Effector CD4-positive, alpha-beta T cell (primary cell): ENCODE measurements around the gene CLDN12.

ENCODE experiments used
- DNase-seq: peaks from one replicate; pipeline ENCODE4 v3.0.0-alpha.2; 2020
- total RNA-seq: gene quantifications from one replicate; lab custom pipeline; 2026; lab: John Stamatoyannopoulos, UW

Gene CLDN12
- 1.1 reads per million for total RNA-seq

DNA sequence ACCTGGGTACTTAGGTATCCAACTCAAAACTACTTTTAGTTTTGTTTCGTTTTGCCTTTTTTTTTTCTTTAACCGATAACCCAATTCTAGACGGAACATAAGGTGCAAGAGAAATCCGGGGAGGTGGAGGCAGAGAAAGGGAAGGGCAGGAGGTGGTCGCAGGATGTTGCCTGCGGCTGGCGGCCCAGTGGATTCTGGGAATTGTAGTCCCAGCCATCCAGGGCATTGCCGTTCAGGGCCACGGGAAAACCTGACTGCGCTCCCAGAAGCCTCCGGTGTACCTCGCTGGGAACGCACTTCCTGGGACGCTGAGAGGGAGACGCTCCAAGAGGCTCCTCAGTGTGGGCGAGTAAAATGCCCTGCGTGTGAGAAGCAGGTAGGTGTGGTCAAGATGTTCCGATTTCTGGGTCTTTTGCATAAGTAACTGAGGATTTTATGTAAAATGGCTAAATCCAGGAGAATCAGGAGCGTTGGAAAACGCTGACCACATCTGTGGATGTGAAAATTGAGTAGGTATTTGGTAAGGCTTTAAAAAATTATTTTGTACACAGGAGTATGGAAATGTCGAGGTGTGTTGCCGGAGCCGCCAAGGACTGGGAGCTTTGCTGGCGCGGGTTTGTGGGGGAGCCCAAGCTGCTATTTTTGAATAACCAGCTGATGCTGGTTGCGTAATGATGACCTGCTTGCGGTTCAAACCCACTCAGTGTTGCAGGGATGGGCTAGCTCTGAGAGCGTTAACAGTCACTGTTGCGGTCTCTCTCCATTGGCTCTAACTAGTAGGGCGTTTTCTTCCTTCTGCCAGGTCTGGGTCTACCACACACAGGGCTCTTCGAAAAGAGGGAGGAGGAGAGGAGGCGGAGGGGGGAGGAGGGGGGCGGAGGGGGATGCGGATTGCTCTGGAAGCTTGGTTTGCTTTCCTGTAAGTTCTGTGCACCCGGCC is at the start of gene CLDN12:
TSS of gene CLDN12 (plus strand) at position 288 of the 940 bp plus-strand sequence. CDS start 9,216 bp downstream, outside the sequence.
- peak; percentile 68 for DNase-seq

DNA sequence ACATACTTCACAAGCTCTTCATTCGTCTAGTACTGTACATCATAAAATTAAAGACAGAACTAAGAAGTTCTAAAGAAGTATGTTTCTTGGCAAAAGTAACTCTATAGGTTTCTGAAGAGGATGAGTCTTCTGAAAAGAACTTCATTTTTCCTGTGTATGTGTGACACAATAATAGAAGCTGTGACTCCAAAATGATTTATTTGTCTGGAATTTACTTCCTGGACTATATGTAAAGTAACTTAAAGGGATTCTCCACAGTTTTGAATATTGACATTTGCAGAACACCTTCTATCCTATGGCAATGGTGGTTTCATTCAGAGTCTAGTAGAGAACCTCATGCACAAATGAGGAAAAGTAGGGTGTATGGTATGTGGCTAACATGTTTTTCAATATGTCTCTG is 19.8 kb upstream of the CLDN12 start:
- no peak for DNase-seq

DNA sequence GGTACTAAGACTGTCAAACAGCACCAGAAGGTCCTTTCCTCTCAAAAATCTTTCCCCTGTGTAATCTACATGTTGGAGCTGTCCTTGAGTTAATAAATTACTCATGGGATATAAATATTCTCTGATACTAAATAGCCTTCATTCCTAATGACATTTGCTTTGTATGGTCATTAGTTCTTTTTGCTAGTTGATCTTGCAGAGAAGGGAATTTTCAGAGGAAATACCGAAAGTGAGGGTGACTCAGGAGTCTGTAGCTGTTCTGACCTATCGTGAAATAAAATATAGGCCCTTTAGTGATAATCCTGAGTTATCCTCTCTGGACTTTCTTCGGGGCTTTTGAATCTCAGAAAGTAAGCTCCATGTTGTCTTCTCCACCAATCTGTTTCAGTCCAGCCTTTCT is 19.4 kb upstream of the CLDN12 start:
- DNase-seq, result no peak

DNA sequence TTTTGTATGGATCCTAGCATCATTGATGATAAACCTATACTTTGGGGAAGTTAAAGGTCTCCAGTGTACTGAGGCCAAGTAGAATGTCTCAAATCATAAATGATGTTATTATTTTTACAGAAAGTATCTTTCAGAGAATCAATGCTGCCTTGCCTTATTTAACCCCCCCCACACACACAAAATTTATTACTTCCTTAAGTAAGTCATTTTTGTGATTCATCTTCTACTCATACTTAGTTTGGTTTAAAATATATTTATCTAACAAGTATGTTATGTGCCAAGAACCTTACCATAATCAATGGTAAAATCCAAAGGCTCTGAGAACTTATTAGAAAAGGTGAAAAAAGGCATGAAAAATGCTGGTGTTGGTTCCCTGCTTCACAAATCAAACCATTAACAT is 18.8 kb upstream of the CLDN12 start:
- DNase-seq, result no peak

DNA sequence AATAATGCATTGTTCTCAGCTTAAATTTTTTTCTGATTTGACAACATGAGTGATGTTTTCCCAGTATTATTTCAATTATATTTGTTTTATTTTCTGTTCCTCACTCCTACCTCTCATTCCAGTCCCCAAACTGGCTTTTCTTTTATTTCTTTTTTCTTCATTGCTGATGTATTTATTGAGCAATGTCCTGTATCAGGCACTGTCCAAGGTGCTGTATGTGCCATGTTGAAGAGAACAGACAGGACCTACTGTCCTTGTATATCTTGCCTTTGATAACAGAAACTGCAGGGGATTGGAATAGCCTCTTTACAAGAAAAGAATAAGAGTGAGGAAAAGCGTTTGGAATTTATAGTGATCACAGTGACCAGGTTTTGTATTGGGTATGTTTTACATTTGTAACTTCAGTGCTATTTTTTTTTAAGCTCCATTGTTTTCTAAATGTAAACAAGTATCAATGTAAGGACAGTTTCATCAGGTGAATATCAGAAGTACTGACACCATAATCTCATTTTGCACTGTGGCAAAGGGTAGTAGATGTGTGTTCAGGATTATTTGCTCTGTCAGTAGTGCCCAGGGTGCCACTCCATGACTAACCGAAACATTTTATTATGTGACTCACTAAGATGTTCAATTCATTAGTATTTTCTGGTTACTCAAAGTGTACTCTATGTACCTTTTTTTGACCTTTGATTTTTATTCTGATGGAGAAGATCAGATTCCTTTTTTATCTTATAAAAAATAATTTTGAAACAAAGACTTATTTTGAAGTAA is 15.6 kb upstream of the CLDN12 start:
- no peak for DNase-seq

DNA sequence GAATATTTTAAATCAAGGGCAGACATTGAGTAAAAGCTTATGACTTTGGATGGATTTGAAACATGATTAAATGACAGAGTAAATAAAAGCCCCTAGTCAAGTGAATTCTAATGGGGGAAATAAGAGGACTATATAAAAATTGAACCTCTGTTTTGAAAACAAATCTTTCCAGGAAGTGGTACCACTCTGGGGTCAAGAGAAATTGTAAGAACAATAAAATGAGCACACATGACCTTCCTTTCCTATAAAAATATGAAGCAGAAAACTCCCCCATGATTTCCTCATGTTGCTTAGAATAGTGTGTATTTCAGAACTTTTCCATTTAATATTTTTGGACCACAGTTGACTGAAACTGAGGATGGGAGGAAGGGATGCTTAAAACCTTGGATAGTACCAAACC is 12.3 kb upstream of the CLDN12 start:
- no peak for DNase-seq

DNA sequence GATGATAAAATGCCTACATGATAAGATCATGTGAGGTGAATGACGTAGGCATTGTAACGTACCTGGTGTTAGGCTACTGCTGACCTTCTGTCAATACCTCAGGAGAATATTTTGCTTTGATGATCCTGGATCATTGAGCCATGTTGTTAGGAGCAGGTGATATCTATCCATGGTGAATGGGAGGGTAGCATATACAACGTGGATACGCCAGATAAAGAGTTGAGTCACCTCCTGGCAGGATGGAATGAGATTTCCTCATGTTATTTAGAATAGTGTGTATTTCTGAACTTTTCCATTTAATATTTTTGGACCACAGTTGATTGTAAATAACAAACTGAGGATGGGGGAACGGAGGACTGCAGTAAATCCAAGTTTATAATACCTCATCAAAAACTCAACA is 11.8 kb upstream of the CLDN12 start:
- DNase-seq, result no peak

DNA sequence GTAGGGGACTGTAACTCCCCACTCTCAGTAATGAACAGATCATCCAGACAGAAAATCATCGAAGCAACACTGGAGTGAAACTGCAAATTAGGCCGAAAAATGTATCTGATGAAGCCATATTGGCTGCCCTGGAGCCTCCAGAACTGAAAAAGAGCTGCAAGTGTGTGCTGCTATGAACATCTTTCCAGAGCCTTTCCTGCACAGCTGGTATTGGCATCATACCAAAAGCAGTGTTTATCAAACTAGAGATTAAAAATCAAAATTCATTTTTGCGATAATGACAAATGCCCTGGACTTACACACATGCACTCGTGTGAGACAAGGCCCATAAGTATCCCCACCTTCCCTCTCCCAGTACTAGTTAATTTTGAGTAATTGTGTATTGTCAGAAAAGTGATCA is 6.8 kb upstream of the CLDN12 start:
- DNase-seq, result no peak

DNA sequence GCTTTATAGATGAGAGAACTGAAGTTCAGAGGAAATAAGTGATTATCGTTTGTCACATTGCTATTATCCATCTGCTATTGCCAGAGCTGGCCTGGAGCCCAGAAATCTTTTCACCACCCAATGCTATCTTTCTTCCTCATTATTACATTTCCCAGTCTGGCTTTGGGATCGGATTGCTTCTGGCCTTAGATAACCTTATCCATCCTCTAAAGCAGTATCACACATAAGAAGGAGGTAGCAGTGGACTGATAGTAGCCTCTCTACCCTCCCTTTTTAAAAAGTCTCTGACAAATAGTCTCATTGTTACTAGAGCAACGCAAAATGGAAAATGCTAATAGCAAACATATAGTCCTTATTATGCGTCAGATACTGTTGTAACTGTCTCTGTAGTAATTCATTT is 1.3 kb upstream of the CLDN12 start:
- no peak for DNase-seq

DNA sequence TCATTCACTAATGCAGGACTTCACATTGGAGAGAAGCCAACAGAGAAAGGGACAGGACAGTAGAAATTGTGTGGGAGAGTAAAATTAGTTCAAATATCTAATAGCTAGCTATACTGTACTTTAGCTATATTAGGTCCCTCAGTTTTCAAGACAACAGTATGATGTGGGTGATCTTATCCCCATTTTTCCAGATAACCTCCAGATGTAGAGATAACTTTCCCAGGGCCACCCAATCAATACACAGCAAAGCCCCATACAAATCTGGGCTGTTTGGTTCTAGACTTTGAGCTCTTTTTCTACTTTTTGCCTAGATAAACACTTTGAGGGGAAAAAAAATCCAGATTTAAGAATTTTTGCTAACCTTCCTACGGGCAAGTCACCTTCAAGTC is 482 bp upstream of the CLDN12 start:
- DNase-seq, result no peak

DNA sequence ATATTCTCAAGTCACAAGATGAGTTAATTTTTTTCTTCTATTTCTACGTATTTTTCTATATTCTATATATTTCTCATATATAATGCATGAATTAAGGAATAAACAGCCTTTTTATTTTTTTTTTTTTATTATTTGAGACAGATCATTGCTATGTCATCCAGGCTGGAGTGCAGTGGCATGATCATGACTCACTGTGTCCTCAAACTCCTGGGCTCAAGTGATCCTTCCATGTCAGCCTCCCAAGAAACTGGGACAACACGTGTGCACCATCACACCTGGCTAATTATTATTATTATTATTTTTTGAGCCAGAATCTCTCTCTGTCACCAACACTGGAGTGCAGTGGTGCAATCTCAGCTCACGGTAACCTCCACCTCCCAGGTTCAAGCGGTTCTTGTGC is 1.5 kb downstream of the CLDN12 start:
- no peak for DNase-seq

DNA sequence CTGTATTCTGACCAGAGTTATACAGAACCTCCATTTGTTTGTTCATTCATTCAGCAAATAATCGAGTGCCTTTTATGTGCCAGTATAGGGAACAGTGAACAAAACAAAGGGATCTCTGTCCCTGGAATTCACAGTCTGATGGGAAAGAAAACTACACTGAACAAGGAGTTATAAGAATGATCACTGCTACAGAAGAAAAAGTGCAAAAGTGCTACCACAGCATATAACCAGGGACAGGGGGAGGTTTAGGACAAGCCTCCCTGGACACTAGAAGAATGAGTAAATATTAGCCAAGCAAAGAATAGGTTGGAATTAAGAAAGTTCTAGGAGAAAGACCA is 4.2 kb downstream of the CLDN12 start:
- no peak for DNase-seq

DNA sequence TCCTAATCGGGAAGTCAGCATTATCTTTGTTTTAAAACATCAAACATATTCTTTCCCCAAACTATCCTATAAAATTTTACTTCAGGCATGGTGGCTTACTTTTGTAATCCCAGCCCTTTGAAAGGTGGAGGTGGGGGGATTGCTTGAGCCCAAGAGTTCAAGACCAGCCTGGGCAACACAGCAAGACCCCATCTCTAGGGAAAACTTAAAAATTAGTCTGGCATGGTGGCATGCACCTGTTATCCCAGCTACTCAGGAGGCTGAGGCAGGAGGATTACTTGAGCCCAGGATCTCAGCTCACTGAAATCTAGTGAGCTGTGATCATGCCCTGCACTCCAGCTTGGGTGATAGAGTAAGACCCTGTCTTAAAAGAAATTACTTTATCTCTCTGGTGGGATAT is 4.9 kb downstream of the CLDN12 start:
- no peak for DNase-seq

DNA sequence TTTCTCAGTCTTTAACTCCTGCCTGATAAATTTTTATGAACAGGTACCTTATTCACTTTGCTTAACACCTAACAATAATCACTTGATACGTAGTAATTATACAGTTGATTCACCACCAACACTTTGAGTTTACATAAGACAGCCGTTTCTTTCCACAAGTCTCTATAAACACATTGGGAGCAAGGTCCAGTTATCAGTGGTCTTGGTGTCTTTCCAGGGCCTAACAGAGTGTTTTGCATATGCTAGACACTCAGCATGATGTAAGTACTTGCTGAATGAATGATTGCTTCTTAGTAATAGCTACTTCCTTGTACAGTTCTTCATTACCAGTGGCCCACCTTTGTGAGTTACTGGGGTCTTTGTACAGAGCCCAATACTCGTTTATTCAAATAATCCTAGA is 6.4 kb downstream of the CLDN12 start:
- no peak for DNase-seq

DNA sequence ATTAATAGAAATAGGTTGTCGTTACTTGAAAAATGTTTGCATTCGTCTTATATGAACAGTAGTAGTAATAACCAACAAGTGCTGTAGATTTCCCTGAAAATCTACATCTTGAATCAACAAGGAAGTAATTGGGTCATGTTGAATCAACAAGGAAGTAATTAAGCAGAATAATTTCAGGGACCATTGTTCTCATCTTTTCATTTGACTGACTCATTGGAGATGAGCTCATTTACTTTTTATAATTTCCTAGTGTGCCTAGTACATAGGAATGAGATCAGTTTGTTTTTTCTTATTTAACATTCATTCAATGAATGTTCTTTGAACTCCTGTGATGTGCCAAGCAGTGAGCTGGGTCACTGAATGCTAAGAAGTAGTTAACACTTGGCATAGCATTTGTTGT is 8.2 kb downstream of the CLDN12 start:
- no peak for DNase-seq

DNA sequence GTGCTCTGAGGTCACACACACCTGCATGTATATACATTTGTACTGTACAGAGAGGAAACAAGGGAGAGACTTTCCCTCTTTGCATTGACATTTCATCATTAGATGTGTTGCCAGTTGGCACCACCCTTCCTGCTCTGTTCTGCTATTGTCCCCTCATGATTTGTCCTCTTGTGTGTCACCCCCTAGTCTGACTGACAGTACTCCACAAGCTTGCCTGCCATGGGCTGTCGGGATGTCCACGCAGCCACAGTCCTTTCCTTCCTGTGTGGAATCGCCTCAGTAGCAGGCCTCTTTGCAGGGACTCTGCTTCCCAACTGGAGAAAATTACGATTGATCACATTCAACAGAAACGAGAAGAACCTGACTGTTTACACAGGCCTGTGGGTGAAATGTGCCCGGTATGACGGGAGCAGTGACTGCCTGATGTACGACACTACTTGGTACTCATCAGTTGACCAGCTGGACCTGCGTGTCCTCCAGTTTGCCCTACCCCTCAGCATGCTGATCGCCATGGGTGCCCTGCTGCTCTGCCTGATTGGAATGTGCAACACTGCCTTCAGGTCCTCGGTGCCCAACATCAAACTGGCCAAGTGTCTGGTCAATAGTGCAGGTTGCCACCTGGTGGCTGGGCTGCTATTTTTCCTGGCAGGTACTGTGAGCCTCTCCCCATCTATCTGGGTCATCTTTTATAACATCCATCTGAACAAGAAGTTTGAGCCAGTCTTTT is 9.4 kb downstream of the CLDN12 start:
- DNase-seq, result no peak

DNA sequence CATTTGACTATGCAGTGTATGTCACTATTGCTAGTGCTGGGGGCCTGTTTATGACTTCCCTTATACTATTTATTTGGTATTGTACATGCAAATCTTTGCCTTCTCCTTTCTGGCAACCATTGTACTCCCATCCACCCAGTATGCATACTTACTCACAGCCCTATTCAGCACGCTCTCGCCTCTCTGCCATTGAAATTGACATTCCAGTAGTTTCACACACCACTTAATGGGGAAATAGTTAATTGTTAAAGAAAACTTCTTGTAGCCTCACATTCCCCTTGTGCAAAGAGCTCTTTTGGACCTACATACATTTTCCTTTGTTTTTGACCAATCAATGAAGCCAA is 9.9 kb downstream of the CLDN12 start:
- DNase-seq, result no peak

DNA sequence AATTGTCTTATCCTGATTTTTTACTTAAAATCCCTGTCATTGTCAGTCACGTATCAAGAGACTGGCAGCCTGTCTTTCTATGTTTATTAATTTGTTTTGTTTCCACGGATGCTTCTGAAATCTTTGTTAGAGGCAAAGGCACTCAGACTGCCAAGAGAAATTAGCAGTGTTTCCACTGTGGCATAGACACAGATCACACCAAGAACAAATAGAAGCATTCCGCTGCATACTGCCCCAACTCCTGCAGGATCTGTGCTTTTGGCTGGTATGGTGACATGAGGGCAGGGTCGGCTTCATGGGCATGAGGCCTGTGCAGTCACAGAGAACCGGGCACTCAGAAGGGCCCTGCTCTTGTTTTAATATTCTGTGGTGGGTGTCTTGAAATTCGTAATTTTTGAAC is 18.4 kb downstream of the CLDN12 start:
- DNase-seq, result no peak

DNA sequence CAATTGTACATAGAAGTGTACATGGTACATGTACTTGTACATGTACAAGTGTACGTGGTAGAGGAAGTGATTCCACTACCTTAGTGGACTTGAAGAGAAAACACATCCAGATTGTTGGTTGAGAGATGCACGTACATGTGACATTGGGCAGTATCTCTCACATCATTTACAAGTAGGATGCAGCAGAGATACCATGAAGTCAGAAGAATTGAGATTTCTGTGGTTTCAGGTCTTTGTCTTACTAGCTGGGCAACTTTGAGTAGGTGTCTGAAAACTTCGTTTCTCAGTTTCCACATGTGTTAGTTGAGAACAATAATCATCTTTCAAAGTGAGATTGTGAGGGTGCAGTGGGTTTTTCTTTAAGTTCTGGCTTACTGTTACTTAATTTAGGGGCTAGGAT is 21.5 kb downstream of the CLDN12 start:
- DNase-seq, result no peak

DNA sequence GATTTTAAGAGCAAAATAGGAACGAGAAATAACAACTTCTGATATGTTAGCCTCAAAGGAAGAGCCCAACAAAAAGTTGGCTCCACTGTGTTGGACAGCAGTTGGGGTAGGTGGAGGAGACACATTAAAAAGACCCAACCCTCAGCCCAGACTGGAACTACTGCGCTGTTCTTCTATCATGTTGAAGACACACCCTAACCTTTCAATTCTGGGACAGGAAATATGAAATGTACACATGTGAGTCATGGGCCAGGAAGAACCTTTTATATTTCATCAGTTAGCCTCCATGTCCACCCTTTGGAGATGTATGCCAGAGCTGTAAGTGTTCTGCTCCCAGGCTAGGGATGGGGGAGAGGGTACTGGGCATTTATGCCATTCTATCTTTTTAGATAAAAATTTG is 22.1 kb downstream of the CLDN12 start:
- no peak for DNase-seq

DNA sequence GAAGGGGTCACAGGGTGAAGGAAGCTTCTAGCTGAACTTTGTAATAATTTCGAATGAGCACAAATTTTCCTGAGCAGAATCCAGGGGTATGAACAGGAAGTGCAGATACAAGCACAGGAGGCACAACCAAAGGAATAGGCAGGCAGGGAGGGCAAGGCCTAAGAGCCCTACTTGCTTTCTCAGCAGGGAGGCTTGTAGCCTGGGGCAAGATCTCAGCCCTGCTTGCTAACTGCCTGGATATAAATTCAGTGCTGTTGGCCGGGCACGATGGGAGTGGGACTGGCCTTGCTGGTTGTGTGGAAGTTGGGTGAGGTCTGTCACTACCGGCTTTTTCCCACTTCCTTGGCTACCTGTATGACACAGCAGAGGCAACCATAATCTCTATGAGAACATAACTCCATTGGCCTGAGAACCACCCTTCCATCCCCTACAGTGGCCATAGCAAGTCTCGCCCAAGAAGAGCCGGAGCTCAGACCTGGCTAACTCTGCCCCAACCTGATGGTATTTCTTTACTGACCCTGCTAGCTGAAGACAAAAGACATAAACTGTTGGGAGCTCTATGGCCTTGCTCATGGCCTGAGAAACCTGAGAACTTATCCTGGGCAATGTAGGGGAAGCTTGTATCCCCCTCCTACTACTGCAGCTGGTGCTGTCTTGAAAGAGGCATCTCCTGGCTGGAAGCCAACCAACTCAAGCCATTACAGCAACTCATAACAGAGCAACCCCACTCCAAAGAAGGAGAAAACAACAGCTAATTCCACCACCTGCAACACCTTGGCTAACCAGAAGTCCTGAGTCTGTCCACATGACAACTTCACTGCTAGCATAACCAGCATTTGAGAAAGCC is 27.6 kb downstream of the CLDN12 start:
- DNase-seq, result no peak

DNA sequence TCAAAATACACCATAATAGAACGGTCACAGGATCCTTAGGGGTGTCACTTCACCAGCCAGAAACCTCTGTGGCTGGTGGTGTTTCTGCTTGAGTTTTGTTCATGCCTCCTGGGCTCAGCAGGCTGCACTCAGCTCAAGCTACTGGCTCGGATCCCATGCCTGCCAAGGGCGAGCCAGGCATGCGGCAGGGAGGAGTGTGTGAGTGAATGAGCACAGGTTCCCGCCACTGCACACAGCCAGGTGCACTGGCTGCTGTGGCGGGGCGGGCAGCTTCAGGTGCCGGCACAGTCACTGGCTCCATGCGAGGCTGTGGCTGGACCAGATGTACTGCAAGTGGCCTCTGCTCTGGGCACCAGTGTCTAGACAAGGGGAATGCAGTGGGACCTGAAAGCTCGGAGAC is 29.5 kb downstream of the CLDN12 start:
- DNase-seq, result no peak

DNA sequence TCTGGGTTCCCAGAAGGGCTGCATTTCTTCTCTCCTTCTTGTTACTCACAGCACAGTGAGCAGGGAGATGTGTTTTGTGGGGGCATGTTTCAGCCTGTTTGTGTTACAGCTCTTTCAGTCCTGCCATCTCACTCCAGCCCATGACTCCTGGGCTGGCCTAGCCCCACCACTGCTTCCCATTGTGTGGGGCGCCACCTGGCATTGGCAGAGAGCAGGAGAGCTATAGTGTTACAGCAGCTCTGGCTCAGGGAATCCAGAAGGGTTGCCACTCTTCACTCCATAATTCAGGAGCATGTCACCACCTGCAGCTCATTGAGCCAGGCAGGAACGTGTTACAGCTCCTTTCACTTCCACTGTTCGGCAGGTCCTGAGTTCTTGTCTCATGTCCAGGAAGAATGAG is 30.0 kb downstream of the CLDN12 start:
- no peak for DNase-seq
